H1 (cell line): ENCODE results near the gene OSBP2. TPM values are rescaled to one million over a fixed set of nuclear protein-coding genes. Genes with fewer than 3 reads are reported as not detected.
A peak's percentile ranks its signal among the peaks of the same experiment; 100 is the strongest.

Experiments used
- CTCF ChIA-PET: fragments of 300-600 bp; sonication (Branson Sonifier 250); formaldehyde crosslinking; loops from one replicate; lab custom pipeline; 2021; ENCODE audit not compliant: partially characterized antibody; lab: Charles Lee
- POLR2A ChIA-PET: fragments of 300-600 bp; sonication (Branson Sonifier 250); formaldehyde crosslinking; loops from one replicate; lab custom pipeline; 2021; ENCODE audit warnings: inconsistent platforms; ENCODE audit not compliant: partially characterized antibody; lab: Charles Lee
- DNase-seq, 2 experiments: peaks; one replicate each; pipeline versions ENCODE4 v3.0.0 to v3.0.0-alpha.2; 2010 to 2022; ENCODE audit warnings: low spot score in 2 of 2, low read depth in 1 of 2, mixed read lengths in 1 of 2
- FAIRE-seq: peaks from 2 replicates; lab custom pipeline; 2011; peaks lifted over from hg19 to GRCh38; lab: Jason Lieb, UNC
- H2AFZ ChIP-seq: 2 replicates; pipeline ENCODE4 v1.8.1; 2012; ENCODE audit warnings: low read length, inconsistent platforms
- H2AK5ac ChIP-seq: 2 replicates; pipeline ENCODE4 v1.6.1; 2013; ENCODE audit warnings: low read depth, low read length
- H2BK120ac ChIP-seq: replicated peaks from 2 replicates; pipeline ENCODE3; 2013; ENCODE audit warnings: low read depth, low read length, inconsistent platforms
- H2BK12ac ChIP-seq: 2 replicates; pipeline ENCODE4 v1.6.1; 2013; ENCODE audit warnings: low read depth, low read length
- H2BK15ac ChIP-seq: 2 replicates; pipeline ENCODE4 v1.6.1; 2013; ENCODE audit warnings: low read length
- H2BK20ac ChIP-seq: 2 replicates; pipeline ENCODE4 v1.6.1; 2013; ENCODE audit warnings: low read length
- H2BK5ac ChIP-seq: 2 replicates; pipeline ENCODE4 v1.6.1; 2013; ENCODE audit warnings: low read depth, low read length
- H3K14ac ChIP-seq: 2 replicates; pipeline ENCODE4 v1.6.1; 2013; ENCODE audit warnings: inconsistent platforms; ENCODE audit not compliant: insufficient read length
- H3K18ac ChIP-seq: 2 replicates; pipeline ENCODE4 v1.6.1; 2013; ENCODE audit warnings: low read length; ENCODE audit errors: extremely low read depth
- H3K23ac ChIP-seq: 2 replicates; pipeline ENCODE4 v1.6.1; 2013; ENCODE audit warnings: inconsistent platforms; ENCODE audit not compliant: insufficient read length
- H3K23me2 ChIP-seq: 2 replicates; pipeline ENCODE4 v1.6.1; 2013; ENCODE audit warnings: low read depth, low read length
- H3K27ac ChIP-seq: 2 replicates; pipeline ENCODE4 v1.6.1; 2011; ENCODE audit warnings: low read depth, low read length, inconsistent platforms
- H3K27me3 ChIP-seq, 4 experiments: replicated peaks in 1 of 4; 1 replicate in 1 of 4; 2 replicates in 3 of 4; pipeline versions ENCODE4 v1.6.1 to v1.8.1; 2011 to 2013; ENCODE audit warnings: low read length in 3 of 4, mild to moderate bottlenecking in 3 of 4, inconsistent platforms in 2 of 4, mixed read lengths in 2 of 4, moderate library complexity in 1 of 4; ENCODE audit not compliant: control insufficient read depth in 3 of 4, insufficient read depth in 3 of 4; ENCODE audit errors: extremely low read depth in 1 of 4
- H3K36me3 ChIP-seq, 4 experiments: 2 replicates each; pipeline versions ENCODE4 v1.6.1 to v1.8.1; 2011 to 2013; ENCODE audit warnings: mild to moderate bottlenecking in 4 of 4, low read length in 3 of 4, moderate library complexity in 2 of 4, control low read depth in 1 of 4, inconsistent platforms in 1 of 4; ENCODE audit not compliant: insufficient read depth in 4 of 4, control insufficient read depth in 2 of 4
- H3K4ac ChIP-seq: replicated peaks from 2 replicates; pipeline ENCODE3; 2013; ENCODE audit warnings: low read length, low read depth, mixed read lengths, inconsistent platforms; ENCODE audit not compliant: insufficient read length
- H3K4me1 ChIP-seq, 4 experiments: replicated peaks in 1 of 4; 1 replicate in 1 of 4; 2 replicates in 3 of 4; pipeline versions ENCODE4 v1.6.1 to v1.8.1; 2011 to 2013; ENCODE audit warnings: low read length in 3 of 4, inconsistent platforms in 2 of 4, mixed read lengths in 1 of 4; ENCODE audit not compliant: insufficient read depth in 4 of 4, control insufficient read depth in 3 of 4
- H3K4me2 ChIP-seq, 2 experiments: 2 replicates each; pipeline versions ENCODE4 v1.6.1 to v1.8.1; 2011 to 2013; ENCODE audit warnings: low read depth in 2 of 2, low read length in 2 of 2, control low read depth in 1 of 2, inconsistent platforms in 1 of 2, mild to moderate bottlenecking in 1 of 2; ENCODE audit not compliant: insufficient read depth in 1 of 2
- H3K4me3 ChIP-seq, 4 experiments: fragments of 200-600, 300-600 bp in 1 of 4; sonication (generic), shearing (Covaris generic), sonication (Bioruptor Twin) in 1 of 4; 2 replicates each; pipeline versions ENCODE4 v1.5.1 to v1.8.1; 2011 to 2016; ENCODE audit warnings: low read length in 4 of 4, low read depth in 3 of 4, control low read depth in 2 of 4, inconsistent platforms in 2 of 4, mild to moderate bottlenecking in 2 of 4, mixed read lengths in 1 of 4, moderate library complexity in 1 of 4; ENCODE audit not compliant: insufficient read depth in 2 of 4; ENCODE audit errors: extremely low read depth in 1 of 4
- H3K56ac ChIP-seq: replicated peaks from 2 replicates; pipeline ENCODE3; 2013; ENCODE audit warnings: low read depth, mild to moderate bottlenecking, mixed read lengths, low read length, inconsistent platforms; ENCODE audit not compliant: insufficient read length
- H3K79me1 ChIP-seq: 2 replicates; pipeline ENCODE4 v1.6.1; 2013; ENCODE audit warnings: low read depth, low read length, control low read depth
- H3K79me2 ChIP-seq, 2 experiments: 2 replicates each; pipeline versions ENCODE4 v1.6.1 to v1.8.1; 2012 to 2013; ENCODE audit warnings: low read length in 2 of 2, mild to moderate bottlenecking in 2 of 2, inconsistent platforms in 1 of 2; ENCODE audit not compliant: insufficient read depth in 2 of 2, control insufficient read depth in 1 of 2
- H3K9ac ChIP-seq, 4 experiments: replicated peaks in 1 of 4; 1 replicate in 1 of 4; 2 replicates in 3 of 4; pipeline versions ENCODE4 v1.6.1 to v1.8.1; 2011 to 2013; ENCODE audit warnings: low read depth in 3 of 4, low read length in 3 of 4, control low read depth in 2 of 4, mild to moderate bottlenecking in 2 of 4, moderate library complexity in 2 of 4, inconsistent platforms in 1 of 4; ENCODE audit errors: extremely low read depth in 1 of 4
- H3K9me3 ChIP-seq, 2 experiments: 2 replicates each; pipeline versions ENCODE4 v1.6.1 to v1.8.1; 2012 to 2013; ENCODE audit warnings: mild to moderate bottlenecking in 2 of 2, moderate library complexity in 2 of 2, control low read depth in 1 of 2, inconsistent platforms in 1 of 2, low read depth in 1 of 2, low read length in 1 of 2, mixed read lengths in 1 of 2; ENCODE audit not compliant: insufficient read depth in 2 of 2
- H4K20me1 ChIP-seq, 2 experiments: replicated peaks in 1 of 2; 2 replicates each; pipeline versions ENCODE3 to v1.8.1; 2011 to 2013; ENCODE audit warnings: inconsistent platforms in 2 of 2, low read length in 2 of 2, mild to moderate bottlenecking in 1 of 2; ENCODE audit not compliant: insufficient read depth in 2 of 2, control insufficient read depth in 1 of 2
- H4K5ac ChIP-seq: 2 replicates; pipeline ENCODE4 v1.6.1; 2013; ENCODE audit warnings: low read length, low read depth, mixed read lengths, inconsistent platforms; ENCODE audit not compliant: insufficient read length
- H4K8ac ChIP-seq: 2 replicates; pipeline ENCODE4 v1.8.0; 2013; ENCODE audit warnings: mild to moderate bottlenecking, moderate library complexity, low read length, inconsistent platforms; ENCODE audit not compliant: insufficient read depth; ENCODE audit errors: extremely low read depth
- H4K91ac ChIP-seq: replicated peaks from 2 replicates; pipeline ENCODE3; 2013; ENCODE audit warnings: low read length, mixed read lengths, inconsistent platforms; ENCODE audit not compliant: insufficient read length
- WGBS, 2 experiments: shearing (Covaris generic) in 1 of 2; methylation state at CpG; one replicate each; pipeline versions ENCODE4 v1.1.6 to v1.1.7; 2013 to 2015; ENCODE audit warnings: low lambda C conversion rate in 2 of 2, mixed read lengths in 2 of 2, inconsistent platforms in 1 of 2, low coverage in 1 of 2, missing lambda C conversion rate in 1 of 2; ENCODE audit not compliant: insufficient replicate concordance in 2 of 2, insufficient coverage in 1 of 2, insufficient read length in 1 of 2; ENCODE audit errors: extremely low coverage in 1 of 2, missing lambda C conversion rate in 1 of 2; 5-methylcytosine and 5-hydroxymethylcytosine counted together
- polyA plus RNA-seq, 7 experiments: library from polyadenylated mRNA; depleted of rRNA in 3 of 7; stranded (reverse) in 5 of 7; unstranded in 2 of 7; fragments of >200 nt in 5 of 7; fragments of 200-250 nt in 2 of 7; gene quantifications; 1 replicate in 5 of 7; 2 replicates in 1 of 7; 4 replicates in 1 of 7; pipeline versions ENCODE4 v1.2.1 to v1.2.3, GENCODE V29; 2011 to 2013; ENCODE audit warnings: missing spikeins in 2 of 7, mixed read lengths in 2 of 7
- total RNA-seq: library from RNA; stranded (reverse); fragmentation: NEBNext Ultra II Directional; extraction: Animal tissue kit (Norgen Biotek cat#: 25700); gene quantifications from 2 replicates; pipeline ENCODE4 v1.2.1, GENCODE V29; 2021

Gene OSBP2
- total and polyA plus RNA-seq, 2 of the 8 experiments (the other 6 are each of a cell fraction or from before 2014, with no cell fraction given), result 3.4 to 3.7 TPM

- peaks cover 3 to 10% (median 5%) of the 10 kb centered on the region in 4 experiments; a peak in 6 of 7 replicates for H3K4me1 ChIP-seq
- no peaks in the 10 kb centered on the region for H3K27me3 ChIP-seq
- 88% methylated on average over 2 of the region's 2 CpGs; no CpG with 5 or more reads in 1 of the 2 experiments for WGBS, 2 experiments
- ChIA-PET POLR2A (no interaction called here), CTCF (interaction anchor here (1.2 to 10.5 kb wide), 2 partner anchors 9 to 18 kb away, joined by 3 to 74 read pairs; partner anchors contain the start of gene SLC35E4)
- H2BK15ac ChIP-seq, result no peak overlapping the region
- no peak overlapping the region for H3K18ac ChIP-seq
- FAIRE-seq (no peak), DNase-seq (no peak)
- no peak overlapping the region for H3K27ac ChIP-seq
- H4K5ac ChIP-seq, result no peak overlapping the region
- H3K56ac ChIP-seq, result no peak overlapping the region
- H2BK120ac ChIP-seq, result peak overlapping the region; percentile 67
- peak overlapping the region; percentile 88 for H2AK5ac ChIP-seq
- H2AFZ ChIP-seq, result no peak overlapping the region
- no peak overlapping the region for H3K14ac ChIP-seq
- no peak overlapping the region for H4K8ac ChIP-seq
- H3K36me3 ChIP-seq, result no peaks in the 10 kb centered on the region
- H4K20me1 ChIP-seq, result no peaks in the 10 kb centered on the region
- no peak overlapping the region for H3K9ac ChIP-seq
- H3K79me1 ChIP-seq, result no peaks in the 10 kb centered on the region
- H2BK12ac ChIP-seq, result 0 out of 2 replicates have a peak overlapping the region, but pooled peaks have one; percentile 11
- no peaks in the 10 kb centered on the region for H3K23me2 ChIP-seq
- H3K4me2 ChIP-seq, result no peak overlapping the region
- no peaks in the 10 kb centered on the region for H3K79me2 ChIP-seq
- no peak overlapping the region for H3K23ac ChIP-seq
- H2BK5ac ChIP-seq, result no peak overlapping the region
- H4K91ac ChIP-seq, result peak overlapping the region; percentile 50
- H3K9me3 ChIP-seq, result no peaks in the 10 kb centered on the region
- H3K4me3 ChIP-seq, result no peak overlapping the region
- no peak overlapping the region for H2BK20ac ChIP-seq
- H3K4ac ChIP-seq, result peak overlapping the region; percentile 88
Observed at GRCh38 chr22:30652852-30653251, 41.8 kb upstream of the OSBP2 start.
